Brain microvascular endothelial cell (primary cell): Measurements from ENCODE around the gene ITGA4.

Experiments used
- DNase-seq: peaks from one replicate; pipeline ENCODE4 v3.0.0-alpha.2; 2020
- H3K27ac ChIP-seq: fragments of 250-450 bp; sonication (Bioruptor Pico); 2 replicates; pipeline ENCODE4 v1.5.1; 2020; ENCODE audit warnings: mild to moderate bottlenecking, moderate library complexity
- H3K27me3 ChIP-seq: fragments of 250-450 bp; sonication (Bioruptor Pico); replicated peaks from 2 replicates; pipeline ENCODE4 v1.5.1; 2020; ENCODE audit warnings: mild to moderate bottlenecking
- H3K36me3 ChIP-seq: fragments of 250-450 bp; sonication (Bioruptor Pico); replicated peaks from 2 replicates; pipeline ENCODE4 v1.5.1; 2020; ENCODE audit warnings: mild to moderate bottlenecking
- H3K4me3 ChIP-seq: 2 replicates; pipeline ENCODE4 v1.5.1; 2011; ENCODE audit warnings: low read depth, mild to moderate bottlenecking, control low read depth, low read length, moderate library complexity
- CTCF ChIP-seq: IDR thresholded peaks from 2 replicates; pipeline ENCODE4 v1.5.1; 2011; ENCODE audit warnings: low read depth, mild to moderate bottlenecking, moderate library complexity, low read length, control low read depth, inconsistent platforms; ENCODE audit errors: missing control alignments
- in situ Hi-C: cut with HindIII; loops from 2 replicates; pipeline ENCODE4 v1.10.0; 2017; ENCODE audit warnings: low sequenced_read_pairs, low pct_ligation_motif_present

Gene ITGA4

GRCh38 chr2:181461056-181461997, 4.1 kb downstream of the ITGA4 start:
- Histone ChIP-seq H3K27ac (no peak overlapping the region), H3K4me3 (no peak overlapping the region), H3K36me3 (peaks cover 4% of the 10 kb centered on the region), H3K27me3 (no peaks in the 10 kb centered on the region)
- in situ Hi-C loops: loop anchor here (10.0 kb wide), 1 partner anchor 357 kb away; no protein-coding TSS in a partner anchor
- no peak for DNase-seq
- TF ChIP-seq CTCF: no peak

GRCh38 chr2:181462033-181462432, 4.8 kb downstream of the ITGA4 start:
- Histone ChIP-seq H3K27ac (no peak overlapping the region), H3K27me3 (no peaks in the 10 kb centered on the region), H3K36me3 (peaks cover 4% of the 10 kb centered on the region), H3K4me3 (no peak overlapping the region)
- in situ Hi-C loops: loop anchor here (10.0 kb wide), 1 partner anchor 357 kb away; no protein-coding TSS in a partner anchor
- DNase-seq: no peak
- TF ChIP-seq CTCF: no peak

- no peak for TF ChIP-seq CTCF
- H3K27ac ChIP-seq: no peak overlapping the region
- H3K36me3 ChIP-seq: peaks cover 4% of the 10 kb centered on the region
- no peak overlapping the region for H3K4me3 ChIP-seq
- no peak for DNase-seq
- in situ Hi-C loops: loop anchor here (10.0 kb wide), 1 partner anchor 359 kb away; no protein-coding TSS in a partner anchor
- H3K27me3 ChIP-seq: no peaks in the 10 kb centered on the region
These were observed 6.4 kb downstream of the ITGA4 start for GRCh38 chr2:181463588-181463987.

- no peak for TF ChIP-seq CTCF
- Histone ChIP-seq H3K27ac (peak overlapping the region; percentile 72), H3K4me3 (no peak overlapping the region), H3K36me3 (peaks cover 8% of the 10 kb centered on the region), H3K27me3 (no peaks in the 10 kb centered on the region)
- in situ Hi-C loops: loop anchor here (10.0 kb wide), 1 partner anchor 360 kb away; no protein-coding TSS in a partner anchor
- no peak for DNase-seq
These were observed 7.8 kb downstream of the ITGA4 start for GRCh38 chr2:181464966-181465365.

GRCh38 chr2:181465676-181466375, 8.6 kb downstream of the ITGA4 start:
- peak overlapping the region; percentile 72 for H3K27ac ChIP-seq
- no peak for TF ChIP-seq CTCF
- peaks cover 8% of the 10 kb centered on the region for H3K36me3 ChIP-seq
- no peak overlapping the region for H3K4me3 ChIP-seq
- H3K27me3 ChIP-seq: no peaks in the 10 kb centered on the region
- in situ Hi-C loops: loop anchor here (10.0 kb wide), 1 partner anchor 361 kb away; no protein-coding TSS in a partner anchor
- peak; percentile 48 for DNase-seq
